T47D (cell line): Measurements from ENCODE around the gene NBAS.
A peak's percentile ranks its signal among the peaks of the same experiment; 100 is the strongest.
"Not testable (repeated sequence)": the region's sequence is repeated elsewhere in the genome, so short reads cannot be mapped to it uniquely, and the experiment has no call there.

ENCODE experiments used
- DNase-seq, 2 experiments: peaks; one replicate each; pipeline versions ENCODE4 v3.0.0 to v3.0.0-alpha.2; 2011 to 2012; ENCODE audit warnings: low read depth in 1 of 2, low spot score in 1 of 2
- JUND ChIP-seq: IDR thresholded peaks from 2 replicates; pipeline ENCODE4 v1.6.1; 2012; ENCODE audit warnings: low read depth
- in situ Hi-C: cut with HindIII; loops from 2 replicates; pipeline ENCODE4 v1.10.0; 2016; ENCODE audit warnings: low sequenced_read_pairs, low pct_unique_long_range_greater_than_20kb

NBAS gene

GRCh38 chr2:15212249-15212648 lies 348.9 kb downstream of the NBAS start:
- no peak for TF ChIP-seq JUND
- no peak for DNase-seq
- in situ Hi-C loops, result no loop called here

DNA sequence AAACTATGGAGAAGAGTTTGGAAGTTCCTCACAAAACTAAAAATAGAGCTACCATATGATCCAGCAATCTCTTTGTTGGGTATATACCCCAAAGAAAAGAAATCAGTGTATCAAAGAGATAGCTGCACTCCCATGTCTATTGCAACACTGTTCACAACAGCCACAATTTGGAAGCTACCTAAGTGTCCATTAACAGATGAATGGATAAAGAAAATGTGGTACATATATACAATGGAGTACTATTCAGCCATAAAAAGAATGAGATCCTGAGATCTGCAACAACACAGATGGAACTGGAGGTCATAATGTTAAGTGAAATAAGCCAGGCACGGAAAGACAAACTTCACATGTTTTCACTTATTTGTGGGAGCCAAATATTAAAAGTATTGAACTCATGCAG lies 350.6 kb downstream of the NBAS start:
- DNase-seq, in situ Hi-C loops: not testable (repeated sequence)

GRCh38 chr2:15206419-15206818 lies 354.7 kb downstream of the NBAS start:
- DNase-seq, result no peak
- TF ChIP-seq JUND, result no peak
- in situ Hi-C loops, result no loop called here

DNA sequence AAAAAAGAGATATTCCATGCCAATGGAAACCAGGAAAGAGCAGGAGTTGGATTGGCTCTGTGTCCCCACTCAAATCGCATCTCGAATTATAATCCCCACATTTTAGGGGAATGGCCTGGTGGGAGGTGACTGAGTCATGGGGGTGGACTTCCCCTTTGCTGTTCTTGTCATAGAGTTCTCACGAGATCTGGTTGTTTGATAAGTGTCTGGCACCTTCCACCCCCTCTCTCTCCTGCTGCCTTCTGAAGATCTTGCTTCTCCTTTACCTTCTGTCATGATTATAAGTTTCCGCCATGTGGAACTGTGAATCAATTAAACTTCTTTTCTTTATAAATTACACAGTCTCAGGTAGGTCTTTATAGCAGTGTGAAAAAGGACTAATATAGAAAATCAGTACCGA lies 355.6 kb downstream of the NBAS start:
- in situ Hi-C loops, result no loop called here
- no peak for TF ChIP-seq JUND
- DNase-seq, result no peak

DNA sequence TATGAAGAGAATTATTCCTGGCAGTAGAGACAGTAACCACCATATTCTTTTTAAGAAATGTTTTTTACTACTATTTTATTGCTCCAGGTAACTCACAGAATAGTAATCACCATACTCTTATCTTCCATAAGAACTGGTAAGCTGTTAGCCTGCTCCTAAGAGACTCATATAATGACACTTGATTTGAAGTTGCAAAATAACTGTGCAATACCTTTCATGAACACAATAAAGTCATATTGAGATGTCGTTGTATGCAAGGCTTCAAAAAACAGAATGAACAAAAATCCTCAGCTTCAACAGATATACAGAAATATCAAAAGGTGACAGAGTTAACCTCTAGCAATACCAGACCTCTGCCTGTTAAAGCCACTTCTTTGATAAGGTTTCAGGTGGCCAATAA lies 360.1 kb downstream of the NBAS start:
- no peak for TF ChIP-seq JUND
- in situ Hi-C loops, result no loop called here
- DNase-seq, result no peak

DNA sequence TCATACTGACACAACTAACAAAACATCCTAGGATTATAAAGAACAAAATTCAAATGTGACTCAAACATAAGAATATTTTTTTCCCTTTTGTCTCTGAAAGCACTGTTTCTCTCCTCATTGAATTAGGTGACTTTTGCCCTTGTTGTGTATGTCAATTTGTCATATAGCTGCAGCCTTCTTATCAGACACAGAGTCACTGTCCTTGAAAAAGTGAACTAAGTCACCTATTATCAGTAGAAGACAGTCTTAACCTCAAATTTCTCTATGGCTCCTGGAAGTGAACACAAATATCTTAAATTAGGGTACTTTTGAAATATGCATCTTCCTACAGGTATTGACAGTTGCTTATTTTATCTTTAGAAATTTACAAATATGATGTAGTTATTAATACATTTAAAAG lies 360.6 kb downstream of the NBAS start:
- no peak for TF ChIP-seq JUND
- in situ Hi-C loops, result no loop called here
- DNase-seq, result no peak

DNA sequence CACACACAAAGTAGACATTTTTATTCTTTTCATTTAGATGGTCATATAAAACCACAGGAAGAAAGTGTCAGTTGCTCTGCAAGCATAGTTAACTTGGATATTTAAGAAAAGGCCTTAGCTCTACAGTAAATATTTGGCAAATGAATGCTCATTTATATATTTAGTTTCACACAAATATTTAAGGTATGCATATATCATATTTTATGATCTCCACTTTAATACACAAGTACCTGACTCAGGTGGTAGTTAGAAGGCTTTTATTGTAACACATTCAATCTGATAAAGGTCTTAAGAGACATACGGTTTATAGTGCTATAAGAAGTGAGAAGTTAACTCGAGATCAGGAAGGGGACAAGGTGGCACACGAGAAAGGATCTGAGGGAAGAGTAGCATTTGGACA lies 363.1 kb downstream of the NBAS start:
- in situ Hi-C loops, result no loop called here
- peak; percentile 14 to 59 for DNase-seq
- peak; percentile 54; the same call in 1 of the 2 replicates for TF ChIP-seq JUND

DNA sequence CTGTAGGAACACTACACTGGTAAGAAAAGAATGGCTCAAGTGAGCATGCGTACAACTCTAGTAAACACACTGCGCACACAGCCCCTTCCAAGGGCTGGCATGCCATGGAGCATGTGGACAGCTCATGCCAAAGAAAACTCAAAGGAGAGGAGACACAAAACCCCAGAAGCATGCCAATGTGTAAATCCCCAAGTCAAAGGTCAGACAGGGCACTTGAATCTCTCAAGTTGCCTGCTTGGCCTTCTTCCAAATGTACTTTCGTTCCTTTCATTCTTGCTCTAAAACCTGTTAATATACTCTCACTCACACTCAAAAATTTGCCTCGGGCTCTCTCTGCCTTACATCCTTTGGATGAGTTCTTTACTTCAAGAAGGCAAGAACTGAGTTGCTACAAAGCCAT lies 365.3 kb downstream of the NBAS start:
- peak in 1 of 2 experiments; percentile 73 for DNase-seq
- in situ Hi-C loops, result no loop called here
- TF ChIP-seq JUND, result no peak

GRCh38 chr2:15191789-15192188 lies 369.3 kb downstream of the NBAS start:
- in situ Hi-C loops, result no loop called here
- TF ChIP-seq JUND, result no peak

GRCh38 chr2:15189216-15189615 lies 371.9 kb downstream of the NBAS start:
- TF ChIP-seq JUND, result no peak
- in situ Hi-C loops, result no loop called here
- DNase-seq, result no peak

More at GRCh38 chr2:15191789-15192188, 369.3 kb downstream of the NBAS start:
- no peak for DNase-seq

DNA sequence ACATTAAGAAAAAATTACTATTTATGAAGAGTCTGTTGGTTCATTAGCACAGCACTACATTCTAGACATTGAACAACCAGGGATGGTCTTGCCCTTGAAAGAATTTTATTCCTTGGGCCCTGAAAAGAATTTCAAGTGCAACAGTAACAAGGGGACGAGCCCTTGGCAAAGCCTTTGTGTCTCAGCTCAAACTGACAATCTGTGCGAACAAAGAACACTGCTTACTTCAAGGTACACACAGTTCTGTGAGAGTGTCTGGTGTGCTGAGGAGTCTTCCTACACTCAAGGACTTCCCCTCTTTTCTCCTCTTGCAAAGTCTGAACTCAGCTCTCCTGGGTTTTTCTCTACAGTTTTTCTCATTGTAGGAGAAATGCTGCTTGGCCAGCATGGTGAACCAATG lies 373.4 kb downstream of the NBAS start:
- in situ Hi-C loops, result no loop called here
- no peak for TF ChIP-seq JUND
- no peak for DNase-seq

DNA sequence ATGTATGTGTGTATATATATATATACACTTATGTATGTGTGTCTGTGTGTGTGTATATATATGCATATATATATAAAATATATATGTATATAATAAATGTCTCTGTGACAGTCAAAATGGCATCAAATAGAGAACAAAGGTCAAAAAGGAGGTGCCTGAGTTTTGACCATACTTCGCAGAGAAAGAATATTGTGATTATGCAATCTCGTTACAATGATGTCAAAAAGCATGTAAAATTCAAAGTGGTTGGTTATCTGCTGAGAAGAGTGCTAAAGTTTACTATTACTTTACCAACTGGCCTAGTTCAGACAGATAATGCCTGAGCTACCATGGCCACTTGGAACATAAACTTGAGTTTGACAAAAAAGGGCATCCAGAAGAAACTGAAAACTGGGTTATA lies 375.0 kb downstream of the NBAS start:
- no peak for DNase-seq
- no peak for TF ChIP-seq JUND
- in situ Hi-C loops, result no loop called here

DNA sequence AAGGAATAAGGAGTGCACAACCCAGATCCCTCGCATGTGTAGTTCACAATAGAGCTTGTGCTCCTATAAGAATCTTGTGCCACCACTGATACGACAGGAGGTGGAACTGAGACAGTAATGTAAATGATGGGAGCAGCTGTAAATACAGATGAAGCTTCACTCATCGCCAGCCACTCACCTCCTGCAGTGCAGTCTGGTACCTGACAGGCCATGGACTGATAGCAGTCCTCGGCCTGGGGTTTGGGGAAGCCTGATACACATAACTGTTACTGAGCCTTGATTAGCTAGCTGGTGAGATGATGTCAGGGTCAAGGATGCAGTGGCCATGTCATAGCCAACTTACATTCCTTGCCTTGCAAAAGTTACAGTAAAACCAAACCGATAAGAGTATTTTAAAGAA lies 376.6 kb downstream of the NBAS start:
- in situ Hi-C loops, result no loop called here
- TF ChIP-seq JUND, result no peak

GRCh38 chr2:15182275-15182674 lies 378.9 kb downstream of the NBAS start:
- TF ChIP-seq JUND, result no peak
- in situ Hi-C loops, result no loop called here
- no peak for DNase-seq

More for the DNA sequence above, 376.6 kb downstream of the NBAS start:
- no peak for DNase-seq
